Measurements from ENCODE around the gene DTX1.

DTX1 gene

GRCh38 chr12:113055594-113056380, 743 bp upstream of the DTX1 start:
- no peak for DNase-seq

- DNase-seq = no peak
Measured at GRCh38 chr12:113056381-113056630, 224 bp upstream of the DTX1 start.

GRCh38 chr12:113057565-113058485, 1.3 kb downstream of the DTX1 start:
- DNase-seq = no peak

- DNase-seq = no peak
Measured at GRCh38 chr12:113058553-113058952, 2.0 kb downstream of the DTX1 start.

DNA sequence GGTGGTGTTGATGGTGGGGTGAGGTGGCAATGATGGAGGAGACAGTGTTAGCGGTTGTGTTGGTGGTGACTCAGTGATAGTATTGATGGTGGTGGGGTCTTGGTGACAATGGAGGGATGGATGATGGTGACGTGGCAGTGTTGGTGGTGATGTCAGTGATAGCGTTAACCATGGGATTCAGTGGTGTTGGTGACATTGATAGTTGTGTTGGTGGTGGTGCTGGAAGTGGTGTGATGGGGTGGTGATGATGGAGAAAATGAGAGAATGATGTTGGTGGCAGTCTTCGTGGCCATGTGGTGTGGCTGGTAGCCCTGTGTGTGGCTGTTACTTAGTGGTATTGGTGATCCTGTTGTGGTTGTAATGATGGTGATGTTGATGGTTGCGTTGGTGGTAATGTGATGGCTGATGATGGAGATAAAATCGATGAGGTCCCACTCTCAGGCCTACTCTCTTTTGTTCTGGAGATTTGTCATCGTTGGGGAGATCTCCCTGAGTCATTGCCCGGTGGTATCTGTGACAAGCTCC, 2.6 kb downstream of the DTX1 start:
- no peak for DNase-seq

GRCh38 chr12:113060336-113060960, 3.9 kb downstream of the DTX1 start:
- no peak for DNase-seq

DNA sequence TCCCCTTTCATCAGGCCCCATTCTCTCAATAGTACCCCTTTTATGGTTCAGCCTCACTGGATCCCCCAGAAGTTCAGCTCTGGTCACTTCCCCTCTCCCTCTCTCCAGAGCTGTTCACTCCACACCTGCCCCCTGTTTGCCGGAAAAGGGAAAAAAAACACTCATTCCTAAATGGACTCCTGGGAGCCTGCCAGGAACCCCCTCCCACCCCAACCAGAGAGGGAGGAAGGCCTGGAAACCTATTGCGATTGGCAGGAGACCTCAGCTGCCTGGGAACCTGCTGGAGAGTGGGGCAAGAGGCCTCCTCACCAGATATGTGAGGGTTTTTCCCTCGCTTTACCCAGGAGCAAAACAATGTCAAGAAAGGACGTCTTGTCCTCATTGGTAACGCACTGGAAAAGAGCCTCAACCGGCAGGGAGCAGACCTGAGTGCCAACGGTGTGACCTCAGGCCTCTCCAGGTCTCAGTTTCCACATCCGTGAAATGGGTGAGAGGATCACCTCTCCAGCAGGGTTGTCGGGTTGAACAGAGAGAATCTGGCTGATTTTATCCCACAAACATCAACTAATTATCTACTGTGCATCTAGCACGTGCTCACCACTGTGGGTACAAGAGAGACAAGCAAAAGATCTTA, 4.6 kb downstream of the DTX1 start:
- no peak for DNase-seq

GRCh38 chr12:113062502-113063395, 6.2 kb downstream of the DTX1 start:
- no peak for DNase-seq

DNA sequence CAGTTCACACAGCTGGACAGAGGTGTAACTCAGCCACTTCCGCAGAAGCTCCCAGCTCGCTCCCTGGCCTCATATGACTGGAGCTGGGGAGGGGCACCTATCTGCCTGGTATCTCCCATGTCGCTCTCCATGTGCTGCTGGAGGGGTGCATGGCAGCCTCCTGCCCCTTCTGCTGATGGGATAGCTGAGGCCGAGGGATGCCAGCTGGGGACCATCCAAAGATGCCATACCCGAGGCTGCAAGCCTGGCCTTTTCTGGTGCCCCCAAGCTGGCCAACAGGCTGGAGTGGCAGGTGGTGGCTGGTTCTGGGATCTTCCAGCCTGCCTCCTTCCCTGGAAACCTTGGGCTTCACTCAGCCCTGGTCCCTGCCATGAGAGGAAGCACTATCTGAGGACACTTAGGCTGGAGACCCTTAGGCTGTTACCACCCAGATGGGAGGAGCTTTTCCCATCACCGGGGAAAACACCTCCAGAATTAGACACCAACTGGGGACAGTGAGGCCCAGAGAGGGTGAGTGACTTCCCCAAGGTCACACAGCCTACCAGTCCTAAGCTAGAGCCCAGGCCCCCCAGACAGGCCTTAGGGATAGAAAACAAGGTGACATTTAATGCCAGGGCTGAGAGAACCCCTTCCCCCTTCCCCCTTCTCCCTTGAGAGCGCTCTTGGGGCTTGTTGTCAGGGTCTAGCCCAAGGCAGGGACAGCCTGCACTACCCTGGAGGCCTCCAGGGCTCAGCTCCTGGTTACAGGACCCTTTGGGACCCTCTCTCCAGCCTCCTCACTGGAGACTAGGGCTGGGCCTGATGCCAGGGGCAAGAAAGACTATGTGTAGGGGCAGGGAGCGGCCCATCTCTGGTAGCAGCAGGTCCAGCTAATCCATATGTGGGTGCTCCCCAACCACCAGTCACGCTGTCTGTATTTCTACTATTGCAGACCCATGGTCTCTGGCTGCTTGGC, 7.1 kb downstream of the DTX1 start:
- DNase-seq = peak; percentile 5

DNA sequence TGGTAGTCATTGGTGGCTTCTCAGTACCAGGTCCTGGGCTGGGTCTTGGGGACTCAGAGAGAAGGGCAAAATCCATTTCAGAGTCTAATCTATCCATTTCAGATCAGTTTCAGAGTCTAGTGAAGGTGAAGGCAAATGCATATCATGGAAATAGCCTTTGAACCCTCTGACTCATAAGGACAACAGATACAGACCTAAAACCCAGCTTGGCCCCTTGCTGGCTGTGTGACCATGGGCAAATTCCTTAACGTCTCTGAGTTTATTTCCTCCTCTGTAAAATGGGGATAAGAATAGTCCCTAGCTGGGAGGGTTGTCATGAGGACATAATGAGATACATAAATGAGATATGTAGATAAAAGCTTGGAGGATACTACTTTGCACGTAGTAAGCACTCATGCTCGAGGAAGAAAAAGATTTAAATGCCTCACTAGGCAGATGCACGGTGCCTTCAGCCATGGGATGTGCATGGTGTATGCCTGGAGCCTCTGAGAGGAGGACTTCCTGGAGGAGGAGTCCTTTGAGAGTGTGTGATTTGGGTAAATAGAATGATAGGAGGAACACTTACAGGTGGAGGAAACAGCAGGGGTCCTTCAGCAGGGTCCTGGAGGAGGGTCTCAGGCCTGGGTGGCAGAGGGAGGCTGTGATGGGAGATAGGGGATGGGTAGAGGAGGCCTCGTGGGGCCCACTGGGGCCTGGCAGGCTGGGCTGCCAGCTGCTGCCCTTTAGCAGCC, 8.0 kb downstream of the DTX1 start:
- peak; percentile 12 for DNase-seq

- no peak for DNase-seq
Measured at GRCh38 chr12:113065126-113066007, 8.8 kb downstream of the DTX1 start.

- DNase-seq = no peak
Measured at GRCh38 chr12:113066813-113067400, 10.4 kb downstream of the DTX1 start.

DNA sequence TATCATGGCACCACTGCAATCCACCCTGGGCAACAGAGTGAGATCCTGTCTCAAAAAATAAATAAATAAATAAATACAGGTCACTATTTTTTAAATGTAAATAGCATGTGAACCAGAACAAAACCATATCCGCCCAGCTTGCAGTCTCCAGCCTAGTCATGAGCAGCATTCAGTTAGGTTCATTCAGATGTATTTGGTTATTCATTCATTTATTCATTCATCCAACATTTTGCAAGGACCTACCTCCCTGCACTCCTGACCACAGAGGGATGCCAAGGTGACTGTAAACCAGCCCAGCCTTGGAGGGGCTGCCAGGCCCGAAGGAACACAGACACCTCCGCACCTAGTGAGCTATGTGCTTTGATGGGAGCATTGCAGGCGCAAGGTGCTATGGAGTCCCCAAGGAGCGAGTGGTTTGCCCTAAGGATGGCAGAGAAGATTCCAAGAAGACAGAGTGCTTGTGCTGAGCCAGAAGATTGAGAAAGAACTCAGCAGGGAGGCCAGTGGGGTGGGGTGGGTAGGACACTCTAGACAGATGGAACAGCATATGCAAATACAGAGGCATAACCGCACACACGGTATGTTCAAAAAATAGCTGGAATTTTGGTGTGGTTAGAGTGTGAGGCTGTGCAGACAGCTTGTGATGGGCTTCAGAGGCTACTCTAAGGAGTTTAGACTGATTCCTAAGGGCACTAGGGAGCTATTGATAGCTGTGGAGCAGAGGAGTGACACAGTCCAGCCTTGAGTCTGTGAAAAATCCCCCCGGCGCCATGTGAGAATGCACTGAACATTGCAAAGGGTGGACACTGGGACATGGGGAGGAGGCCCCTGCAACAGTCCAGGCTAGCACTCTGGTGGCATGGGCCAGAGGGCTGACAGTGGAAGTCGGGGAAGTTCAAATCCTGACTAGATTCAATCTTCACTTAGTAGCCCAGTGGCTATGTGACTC, 11.7 kb downstream of the DTX1 start:
- DNase-seq = no peak

DNA sequence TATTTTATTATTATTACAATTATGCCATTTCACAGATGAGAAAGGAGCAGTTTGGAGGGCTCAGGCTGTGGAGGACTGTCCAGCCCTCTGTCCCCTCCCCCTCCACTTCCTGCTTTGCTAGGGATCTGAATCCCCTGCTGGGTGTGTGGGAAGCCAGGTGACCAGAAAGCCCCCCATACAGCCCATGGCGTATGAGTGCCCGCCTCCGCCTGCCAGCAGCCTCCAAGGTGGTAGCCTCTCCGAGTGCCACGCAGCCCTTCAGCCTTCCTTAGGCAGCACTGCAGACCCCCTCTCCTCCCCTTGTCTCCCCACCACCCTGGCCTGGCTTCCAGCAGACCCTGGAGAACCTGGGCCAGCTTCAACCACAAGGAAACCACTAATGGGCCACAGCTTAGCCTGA, 12.6 kb downstream of the DTX1 start:
- no peak for DNase-seq

DNA sequence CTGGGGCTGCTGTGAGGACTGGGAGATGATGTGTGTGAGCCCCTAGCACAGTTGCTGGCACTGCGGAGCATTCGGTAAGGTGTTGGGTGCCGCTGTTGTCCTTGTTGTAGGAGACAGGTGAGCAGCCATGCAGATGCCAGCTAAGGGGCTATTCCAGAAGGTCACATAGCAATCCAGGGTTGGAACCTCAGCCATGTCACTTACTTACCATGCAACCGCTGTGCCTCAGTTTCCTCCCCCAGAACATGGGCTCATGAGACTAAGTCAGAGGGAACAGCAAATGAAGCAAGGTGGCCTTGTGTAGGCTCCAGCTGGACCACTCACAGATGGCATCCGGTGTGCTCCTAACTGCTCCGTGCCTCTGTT, 13.2 kb downstream of the DTX1 start:
- DNase-seq = no peak

DNA sequence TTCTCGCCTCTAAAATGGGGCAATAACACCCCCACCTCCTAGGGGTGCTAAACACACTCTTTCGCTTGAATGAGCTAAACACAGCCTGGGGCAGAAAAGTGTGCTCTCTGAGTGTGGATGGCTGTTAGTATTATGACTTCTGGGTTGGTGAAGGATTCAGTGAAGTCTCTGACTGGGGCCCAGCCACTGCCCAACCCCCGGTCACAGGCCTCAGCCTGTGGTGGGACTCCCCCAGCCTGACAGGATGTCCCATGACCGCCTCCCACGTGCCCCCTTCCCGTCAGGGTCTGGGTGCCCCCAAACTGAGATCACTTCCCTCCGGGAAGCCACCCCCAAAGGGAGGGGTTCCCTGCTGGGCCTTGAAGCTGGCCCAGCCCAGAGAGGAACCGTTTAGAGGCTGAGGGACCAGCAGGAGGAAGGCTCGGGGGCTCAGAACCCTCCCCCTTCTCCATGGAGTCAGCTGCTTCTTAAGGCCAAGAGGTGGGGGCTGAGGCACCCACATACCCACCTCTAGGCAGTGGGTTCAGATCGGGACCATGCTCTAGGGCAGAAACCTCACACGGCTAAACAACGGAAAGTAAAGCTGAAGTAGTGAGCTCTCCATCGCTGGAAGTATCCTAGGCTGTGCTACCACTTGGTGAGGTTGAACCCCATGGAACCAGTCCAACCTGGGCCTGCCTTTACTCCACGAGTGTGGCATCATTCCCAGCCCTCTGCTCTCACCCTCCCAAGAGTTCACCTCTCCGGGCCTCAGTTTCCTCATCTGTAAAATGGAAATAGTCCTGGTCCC, 13.8 kb downstream of the DTX1 start:
- DNase-seq = no peak

Measured in 8988T (cell line).